HG02763 (cell line): Measurements from ENCODE around the gene SNUPN.
"Not testable (repeated sequence)": the region's sequence is repeated elsewhere in the genome, so short reads cannot be mapped to it uniquely, and the experiment has no call there.

Experiments
- ATAC-seq: cut with Tn5 transposase; IDR thresholded peaks from one replicate; pipeline ENCODE4 v1.9.1; 2021; ENCODE audit warnings: mild to moderate bottlenecking, moderate library complexity; ENCODE audit not compliant: unreplicated experiment

SNUPN gene

DNA sequence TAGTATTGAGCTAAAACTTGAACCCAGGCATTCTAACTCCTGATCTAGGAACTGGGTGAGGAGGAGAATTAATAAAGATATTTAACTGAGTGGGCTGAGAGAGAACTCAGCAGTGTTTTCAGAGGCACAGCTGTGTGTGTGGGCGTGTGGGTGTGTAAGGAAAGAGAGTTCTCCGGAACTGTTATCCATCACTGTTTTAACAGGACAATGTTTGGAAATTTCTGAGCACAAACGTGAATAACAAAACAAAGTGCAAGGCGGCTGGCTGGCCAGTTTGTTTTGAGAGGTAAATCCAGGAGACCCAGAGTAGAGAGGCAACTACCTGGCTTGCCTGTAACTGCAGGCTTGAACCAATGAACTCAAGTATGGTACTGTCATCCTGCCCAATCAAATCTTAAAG, 41.4 kb downstream of the SNUPN start:
- no peak for ATAC-seq

DNA sequence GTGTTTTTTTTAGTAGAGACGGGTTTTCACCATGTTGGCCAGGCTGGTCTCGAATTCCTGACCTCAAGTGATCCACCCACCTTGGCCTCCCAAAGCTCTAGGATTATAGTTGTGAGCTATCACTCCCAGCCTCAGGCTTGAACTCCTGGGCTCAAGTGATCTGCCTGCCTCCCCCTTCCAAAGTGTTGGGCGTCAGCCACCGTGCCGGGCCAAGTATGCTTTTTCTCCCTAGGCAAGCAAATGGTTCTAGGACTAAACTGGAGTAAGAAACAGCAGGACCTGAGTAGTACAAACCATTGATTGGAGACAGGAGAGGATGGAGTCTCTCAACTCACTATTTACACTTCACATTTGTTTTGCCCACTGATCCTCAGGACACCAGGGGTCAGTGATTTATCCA, 41.8 kb downstream of the SNUPN start:
- ATAC-seq = no peak

DNA sequence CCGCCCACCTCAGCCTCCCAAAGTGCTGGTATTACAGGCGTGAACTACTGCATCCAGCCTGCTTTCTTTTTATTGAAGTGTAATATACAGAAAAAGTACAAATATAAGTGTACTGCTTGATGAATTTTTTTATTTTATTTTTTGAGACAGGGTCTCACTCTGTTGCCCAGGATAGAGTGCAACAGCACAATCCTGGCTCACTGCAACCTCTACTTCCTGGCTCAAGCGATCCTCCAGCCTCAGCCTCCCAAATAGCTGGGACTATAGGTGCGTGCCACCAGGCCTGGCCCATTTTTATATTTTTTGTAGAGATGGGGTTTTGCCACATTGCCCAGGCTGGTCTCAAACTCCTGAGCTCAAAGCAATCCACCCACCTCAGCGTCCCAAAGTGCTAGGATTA, 42.6 kb downstream of the SNUPN start:
- ATAC-seq = not testable (repeated sequence)

DNA sequence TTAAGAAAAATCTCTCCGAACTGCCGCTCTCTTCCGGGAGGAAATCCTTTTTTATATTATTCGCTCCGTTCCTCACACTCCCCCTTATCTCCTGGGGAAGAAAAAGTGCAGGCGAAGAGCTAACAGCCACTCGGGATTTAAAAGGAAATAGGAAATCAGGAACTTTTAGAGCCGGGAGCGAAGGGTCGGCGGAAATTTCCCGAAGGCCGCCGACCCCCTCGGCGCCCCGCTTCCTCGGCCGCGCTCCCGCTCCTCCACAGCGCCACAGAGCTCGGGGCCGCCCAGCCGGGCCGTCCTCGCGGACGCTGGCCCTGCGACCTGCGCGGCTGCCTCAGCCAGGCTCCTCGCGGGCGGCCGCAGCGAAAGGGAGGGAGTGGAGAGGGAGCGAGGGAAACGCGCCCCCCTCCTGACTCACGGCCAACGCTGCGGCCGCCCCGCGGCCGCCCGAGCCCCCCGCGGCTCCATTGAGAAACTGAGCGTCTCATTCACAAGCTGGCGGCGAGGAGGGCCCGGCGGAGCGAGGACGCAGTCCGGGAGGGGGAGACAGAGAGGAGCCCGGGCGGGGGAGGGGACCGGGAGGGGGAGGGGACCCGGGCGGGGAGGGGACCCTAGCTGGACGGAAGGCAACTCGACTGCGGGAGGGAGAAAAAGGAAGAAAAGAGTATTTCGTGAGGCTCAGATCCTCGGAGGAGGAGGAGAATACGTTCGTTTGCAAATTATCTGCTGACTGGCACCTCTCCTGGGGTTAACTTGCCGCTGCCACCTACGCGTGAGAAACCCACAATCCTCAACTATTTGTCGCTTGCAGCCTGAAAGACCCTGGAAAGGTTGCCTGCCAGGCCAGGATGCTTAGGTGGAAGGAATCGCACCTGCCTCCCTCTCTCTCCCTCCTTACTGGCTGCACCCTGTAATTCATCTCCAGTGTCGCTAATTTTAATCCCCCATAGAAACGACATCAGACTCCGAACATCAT, 46.3 kb downstream of the SNUPN start, which contains the start of gene PTPN9:
Gene PTPN9, minus strand, starts transcription at position 368 of the 973 bp plus-strand sequence. CDS start 539 bp downstream, outside the sequence.
- ATAC-seq = peak; percentile 55

DNA sequence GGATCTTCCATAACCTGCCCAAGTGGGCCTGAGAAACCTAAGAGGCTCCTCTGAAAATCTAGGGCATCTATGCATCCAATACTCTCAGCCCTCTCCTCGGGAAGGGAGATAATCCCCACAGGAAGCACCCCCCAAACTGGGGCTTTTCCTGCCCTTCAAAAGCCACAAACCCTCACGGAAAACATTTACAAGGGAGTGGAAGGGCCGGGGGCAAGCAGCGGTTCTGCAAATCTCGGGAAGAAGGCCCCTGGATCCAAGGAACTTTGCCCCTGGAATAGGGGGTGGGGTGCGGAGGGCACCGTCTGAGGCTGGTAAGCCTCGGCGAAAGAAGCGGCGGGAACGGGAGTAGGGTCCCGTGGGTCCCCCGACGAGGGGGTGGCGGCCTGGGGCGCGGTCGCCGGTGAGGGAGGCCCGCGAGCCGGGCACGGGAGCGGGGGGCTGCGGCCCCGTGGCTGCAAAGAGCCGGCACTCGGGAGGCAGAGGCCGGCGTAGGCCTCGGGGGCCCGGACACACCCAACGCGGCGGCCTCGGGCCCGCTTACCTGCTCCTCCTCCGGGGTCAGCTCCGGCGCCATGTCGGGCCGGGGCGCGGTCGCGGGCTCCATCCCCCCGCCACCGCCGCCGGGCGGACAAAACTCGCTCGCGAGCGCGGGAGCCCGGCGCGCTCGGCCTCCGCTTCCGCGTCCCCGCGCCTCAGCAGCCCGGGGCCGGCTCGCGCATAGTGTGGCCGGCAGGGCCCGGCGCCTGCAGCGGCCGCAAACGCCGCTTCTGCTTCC, 47.2 kb downstream of the SNUPN start:
- no peak for ATAC-seq

DNA sequence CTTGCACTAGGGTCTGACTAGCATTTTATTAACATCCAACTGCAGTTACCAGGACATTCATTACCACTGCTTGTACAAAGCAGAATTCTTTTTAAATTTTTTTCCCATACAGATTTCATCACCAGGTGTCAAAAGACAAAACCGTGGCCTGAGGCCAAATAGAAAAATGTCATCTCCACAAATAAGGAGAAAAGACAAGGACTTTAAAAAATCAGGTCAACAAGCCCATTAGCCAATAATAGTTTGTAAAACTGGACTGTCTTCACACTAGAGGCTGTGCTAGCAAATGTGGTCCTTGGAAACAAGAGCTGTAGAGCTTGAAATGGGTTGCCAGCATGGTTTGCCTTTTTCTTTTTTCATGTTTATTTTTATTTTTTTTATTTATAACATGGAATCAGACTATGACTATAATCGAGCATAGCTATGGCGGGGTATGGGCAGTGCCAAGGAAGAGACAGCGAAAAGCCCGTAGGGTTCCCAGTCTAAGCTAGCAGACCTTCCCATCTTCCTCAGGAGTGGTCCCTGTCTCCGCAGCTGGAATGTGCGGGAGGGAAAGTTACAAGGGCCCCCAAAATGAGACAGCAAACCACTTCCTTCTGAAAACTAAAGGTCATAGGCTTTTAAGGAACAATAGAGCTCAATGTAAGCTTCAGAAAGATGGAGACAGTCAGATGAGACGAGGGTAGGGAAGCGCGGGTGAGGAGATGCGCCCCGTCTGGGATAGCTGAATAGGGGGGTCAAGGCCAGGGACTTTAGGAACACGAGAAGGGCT, 47.9 kb downstream of the SNUPN start:
- no peak for ATAC-seq

DNA sequence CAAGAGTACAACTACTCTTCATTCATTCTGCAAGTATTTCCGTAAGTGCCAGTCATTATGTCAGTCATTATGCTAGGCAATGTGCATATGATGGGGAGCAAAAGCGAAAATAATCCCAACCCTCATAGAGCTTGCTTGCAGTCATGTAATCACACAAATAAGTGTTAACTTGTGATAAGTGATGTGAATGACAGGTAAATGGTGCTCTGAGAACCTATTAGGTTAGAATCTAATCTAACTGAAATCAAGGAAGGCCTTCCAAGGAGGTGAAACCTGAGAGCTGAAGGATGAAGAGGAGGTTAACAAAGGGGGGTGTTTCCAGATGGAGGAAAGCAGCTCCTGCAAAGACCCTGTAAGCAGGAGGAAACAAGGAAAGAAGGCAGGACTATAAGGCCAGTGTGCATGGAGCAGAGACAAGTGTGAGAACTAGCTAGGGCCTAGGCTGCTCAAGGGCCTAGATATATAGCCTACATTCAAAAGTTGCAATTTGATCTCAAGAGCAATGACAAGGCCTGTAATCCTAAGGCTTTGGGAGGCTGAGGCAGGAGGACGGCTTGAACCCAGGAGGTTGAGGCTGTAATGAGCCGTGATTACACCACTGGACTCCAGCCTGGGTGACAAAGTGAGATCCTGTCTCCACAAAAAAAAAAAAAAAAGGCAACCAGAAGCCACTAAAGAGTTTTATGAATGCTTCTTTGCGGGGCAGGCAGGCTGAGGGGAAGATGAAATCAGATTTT, 51.7 kb downstream of the SNUPN start:
- no peak for ATAC-seq

DNA sequence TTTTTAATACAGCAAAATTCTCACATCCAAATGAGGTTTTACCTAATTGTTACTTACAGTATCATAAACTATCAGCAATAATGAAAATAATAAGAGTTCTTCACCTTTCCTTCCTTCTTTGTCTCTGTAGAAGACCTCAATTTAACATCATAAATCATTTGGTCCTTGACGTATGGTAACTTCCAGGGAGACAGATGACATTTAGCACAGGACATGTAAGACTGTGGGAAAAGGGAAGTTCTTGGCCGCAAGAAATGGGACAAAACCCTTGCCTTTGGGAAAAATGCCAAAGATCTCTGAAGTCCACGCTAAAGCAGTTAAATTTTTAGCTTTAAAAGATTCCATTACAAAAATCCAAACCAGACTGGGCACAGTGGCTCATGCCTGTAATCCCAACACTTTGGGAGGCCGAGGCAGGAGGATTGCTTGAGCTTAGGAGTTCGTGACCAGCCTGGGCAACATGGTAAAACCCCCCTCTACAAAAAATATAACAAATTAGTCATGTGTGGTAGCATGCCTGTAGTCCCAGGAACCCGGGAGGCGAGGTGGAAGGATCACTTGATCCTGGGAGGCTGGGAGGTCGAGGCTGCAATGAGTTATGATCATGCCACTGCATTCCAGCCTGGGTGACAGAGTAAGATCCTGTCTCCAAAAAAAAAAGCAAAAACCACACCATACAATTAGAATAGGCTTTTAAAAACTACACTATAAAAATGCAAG, 55.2 kb downstream of the SNUPN start:
- ATAC-seq = no peak

DNA sequence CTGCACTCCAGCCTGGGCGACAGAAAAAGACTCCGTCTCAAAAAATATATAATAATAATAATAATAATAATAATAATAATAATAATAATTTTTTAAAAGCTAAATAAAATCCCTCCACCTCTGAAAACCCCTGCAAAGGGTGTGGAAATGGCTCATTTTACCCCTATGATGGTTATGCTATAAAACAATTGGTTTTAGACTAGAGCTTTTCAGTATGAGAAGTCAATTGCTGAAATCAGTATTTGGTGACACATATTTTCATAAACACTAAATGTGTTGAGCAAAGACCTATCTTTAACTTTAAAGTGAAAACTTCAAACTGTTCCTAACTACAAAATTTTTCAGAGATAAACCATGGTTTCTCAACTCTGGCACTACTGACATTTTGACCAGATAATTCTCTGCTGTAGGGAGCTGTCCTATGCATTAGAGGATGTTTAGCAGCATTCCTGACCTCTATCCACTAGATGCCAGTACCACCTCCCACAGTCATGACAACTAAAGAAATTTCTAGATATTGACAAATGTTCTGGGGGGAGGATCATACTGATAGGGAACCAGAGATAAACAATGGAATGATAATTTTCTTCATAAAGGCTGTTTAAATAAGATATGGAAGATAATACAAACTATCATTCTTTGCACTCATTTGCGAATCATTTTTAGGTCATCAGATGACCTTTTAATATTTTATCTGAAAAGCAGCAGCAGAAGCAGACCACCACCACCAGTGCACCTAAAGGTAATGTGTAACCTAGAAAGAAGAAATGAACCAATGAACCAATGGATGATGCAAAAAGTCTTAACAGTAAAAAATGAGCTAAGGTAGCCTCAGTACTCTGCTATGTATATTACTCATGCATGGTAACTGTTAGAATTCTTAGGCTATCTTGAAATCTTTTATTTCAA, 60.2 kb downstream of the SNUPN start:
- ATAC-seq = no peak

DNA sequence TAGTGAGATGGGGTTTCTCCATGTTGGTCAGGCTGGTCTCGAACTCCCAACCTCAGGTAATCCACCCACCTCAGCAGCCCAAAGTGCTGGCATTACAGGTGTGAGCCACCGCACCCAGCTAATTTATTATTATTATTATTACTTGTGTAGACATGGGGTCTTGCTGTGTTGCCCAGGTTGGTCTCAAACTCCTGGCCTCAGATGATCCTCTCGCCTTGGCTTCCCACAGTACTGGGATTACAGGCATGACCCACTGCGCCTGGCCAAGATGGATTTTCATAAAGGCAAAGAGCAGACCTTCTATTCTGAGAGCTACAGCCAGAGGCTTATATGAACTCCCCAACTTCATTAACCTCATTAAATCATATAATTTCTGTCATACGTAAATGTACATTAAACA, 63.6 kb downstream of the SNUPN start:
- no peak for ATAC-seq

DNA sequence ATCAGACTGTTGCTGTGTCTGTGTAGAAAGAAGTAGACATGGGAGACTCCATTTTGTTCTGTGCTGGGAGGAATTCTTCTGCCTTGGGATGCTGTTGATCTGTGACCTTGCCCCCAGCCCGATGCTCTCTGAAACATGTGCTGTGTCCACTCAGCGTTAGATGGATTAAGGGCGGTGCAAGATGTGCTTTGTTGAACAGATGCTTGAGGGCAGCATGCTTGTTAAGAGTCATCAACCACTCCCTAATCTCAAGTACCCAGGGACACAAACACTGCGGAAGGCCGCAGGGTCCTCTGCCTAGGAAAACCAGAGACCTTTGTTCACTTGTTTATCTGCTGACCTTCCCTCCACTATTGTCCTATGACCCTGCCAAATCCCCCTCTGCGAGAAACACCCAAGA, 66.2 kb downstream of the SNUPN start:
- not testable (repeated sequence) for ATAC-seq

DNA sequence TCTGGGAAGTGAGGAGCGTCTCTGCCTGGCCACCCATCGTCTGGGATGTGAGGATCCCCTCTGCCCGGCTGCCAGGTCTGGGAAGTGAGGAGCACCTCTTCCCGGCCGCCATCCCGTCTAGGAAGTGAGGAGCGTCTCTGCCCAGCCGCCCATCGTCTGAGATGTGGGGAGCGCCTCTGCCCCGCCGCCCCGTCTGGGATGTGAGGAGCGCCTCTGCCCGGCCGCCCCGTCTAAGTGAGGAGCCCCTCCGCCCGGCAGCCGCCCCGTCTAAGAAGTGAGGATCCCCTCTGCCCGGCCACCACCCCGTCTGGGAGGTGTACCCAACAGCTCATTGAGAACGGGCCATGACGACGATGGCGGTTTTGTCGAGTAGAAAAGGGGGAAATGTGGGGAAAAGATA, 66.6 kb downstream of the SNUPN start:
- ATAC-seq = not testable (repeated sequence)

DNA sequence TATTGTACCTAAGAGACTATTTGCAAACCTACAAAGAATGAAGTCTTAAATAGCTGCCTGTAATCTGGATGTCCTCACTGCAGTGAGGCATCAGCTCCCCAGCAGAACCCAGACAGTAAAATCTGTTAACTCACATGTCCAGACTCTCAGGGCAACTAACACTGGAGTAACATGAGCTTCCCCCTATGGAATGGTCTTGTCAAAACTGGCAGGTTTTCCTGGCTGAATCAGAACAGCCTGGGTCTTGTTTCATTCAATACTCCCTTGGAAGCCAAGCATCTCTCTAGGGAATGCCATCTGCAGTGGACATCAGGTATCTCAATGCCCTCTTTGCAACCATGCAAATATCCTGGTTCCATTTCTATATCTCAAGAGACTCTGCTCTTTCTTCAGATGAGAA, 70.8 kb downstream of the SNUPN start:
- ATAC-seq = no peak

DNA sequence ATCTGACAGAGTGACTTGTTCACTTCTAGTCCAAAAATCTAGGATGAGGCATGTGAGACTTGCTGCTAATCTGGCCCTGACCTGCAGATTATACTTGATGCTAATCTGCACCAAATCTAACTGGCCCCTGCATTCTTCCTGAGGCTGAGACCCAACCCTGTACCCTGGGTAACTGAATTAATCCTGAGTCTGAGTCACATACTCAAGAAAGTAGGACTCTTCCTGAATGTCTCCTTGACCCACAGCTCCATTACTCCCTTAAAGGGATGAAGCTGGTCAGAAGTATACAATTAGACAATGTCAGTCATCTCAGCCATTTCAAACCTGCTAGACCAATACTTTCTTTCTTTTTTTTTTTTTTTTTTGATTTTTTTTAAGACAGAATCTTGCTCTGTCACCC, 71.9 kb downstream of the SNUPN start:
- no peak for ATAC-seq

DNA sequence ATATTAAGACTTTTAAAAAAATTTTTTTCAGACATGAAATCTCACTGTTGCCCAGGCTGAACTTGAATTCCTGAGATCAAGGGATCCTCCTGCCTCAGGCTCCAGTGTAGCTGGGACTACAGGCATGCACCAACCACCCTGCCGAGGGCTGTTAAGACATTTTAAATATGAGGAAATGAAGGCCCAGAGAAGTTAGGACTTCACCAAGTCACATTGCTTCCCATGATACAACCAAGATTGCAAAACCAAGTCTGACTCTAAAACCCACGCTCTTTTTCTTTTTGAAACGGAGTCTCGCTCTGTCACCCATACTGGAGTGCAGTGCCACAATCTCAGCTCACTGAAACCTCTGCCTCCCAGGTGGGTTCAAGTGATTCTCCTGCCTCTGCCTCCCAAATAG, 74.4 kb downstream of the SNUPN start:
- ATAC-seq = no peak
